HG03045 (cell line): ENCODE data around the gene AMN.
"Not testable (repeated sequence)": the region's sequence is repeated elsewhere in the genome, so short reads cannot be mapped to it uniquely, and the experiment has no call there.

Experiments
- ATAC-seq: cut with Tn5 transposase; IDR thresholded peaks from one replicate; pipeline ENCODE4 v1.9.1; 2021; ENCODE audit warnings: mild to moderate bottlenecking, moderate library complexity; ENCODE audit not compliant: unreplicated experiment

AMN gene

GRCh38 chr14:102911991-102912761 is 10.3 kb upstream of the AMN start:
- no peak for ATAC-seq

DNA sequence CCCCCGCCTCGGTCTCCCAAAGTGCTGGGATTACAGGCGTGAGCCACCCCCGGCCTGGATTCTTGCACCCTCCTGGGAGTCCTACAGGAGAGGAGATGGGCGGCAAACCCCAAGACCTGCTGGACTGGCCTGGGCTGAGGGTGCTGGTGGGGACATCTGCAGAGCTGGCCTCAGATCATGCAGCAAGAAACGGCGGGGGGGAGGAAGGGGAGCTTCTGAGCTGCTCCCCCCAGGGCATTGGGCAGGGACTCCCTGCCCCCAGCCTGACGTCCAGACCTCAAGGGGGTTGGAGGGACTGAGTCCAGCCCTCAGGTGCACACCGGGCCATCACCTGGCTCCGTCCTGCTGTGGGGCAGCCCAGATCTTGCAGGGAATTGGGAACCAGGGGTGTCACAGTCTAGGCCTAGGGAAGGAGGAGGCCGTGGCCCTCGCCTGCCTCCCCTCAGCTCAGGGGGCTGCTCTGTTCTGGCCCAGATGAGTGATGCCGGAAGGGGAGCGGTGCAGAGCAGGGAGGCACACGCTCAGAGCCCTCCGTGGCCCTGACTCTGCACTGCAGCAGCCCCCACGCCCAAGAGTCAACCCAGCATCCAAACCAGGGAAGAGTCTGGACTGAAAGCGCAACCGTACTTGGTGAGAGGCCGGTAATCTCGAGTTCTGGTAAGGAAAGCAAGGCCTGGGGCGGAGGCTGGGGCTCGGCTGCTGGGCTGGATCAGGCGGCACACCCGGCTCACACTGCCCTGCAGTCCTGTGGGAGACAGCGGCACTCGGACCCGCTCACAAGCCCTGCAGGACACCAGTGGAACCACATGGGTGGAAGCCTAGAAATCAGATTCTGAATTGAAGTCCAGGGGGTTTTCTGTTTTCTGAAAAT is 8.9 kb upstream of the AMN start:
- no peak for ATAC-seq

DNA sequence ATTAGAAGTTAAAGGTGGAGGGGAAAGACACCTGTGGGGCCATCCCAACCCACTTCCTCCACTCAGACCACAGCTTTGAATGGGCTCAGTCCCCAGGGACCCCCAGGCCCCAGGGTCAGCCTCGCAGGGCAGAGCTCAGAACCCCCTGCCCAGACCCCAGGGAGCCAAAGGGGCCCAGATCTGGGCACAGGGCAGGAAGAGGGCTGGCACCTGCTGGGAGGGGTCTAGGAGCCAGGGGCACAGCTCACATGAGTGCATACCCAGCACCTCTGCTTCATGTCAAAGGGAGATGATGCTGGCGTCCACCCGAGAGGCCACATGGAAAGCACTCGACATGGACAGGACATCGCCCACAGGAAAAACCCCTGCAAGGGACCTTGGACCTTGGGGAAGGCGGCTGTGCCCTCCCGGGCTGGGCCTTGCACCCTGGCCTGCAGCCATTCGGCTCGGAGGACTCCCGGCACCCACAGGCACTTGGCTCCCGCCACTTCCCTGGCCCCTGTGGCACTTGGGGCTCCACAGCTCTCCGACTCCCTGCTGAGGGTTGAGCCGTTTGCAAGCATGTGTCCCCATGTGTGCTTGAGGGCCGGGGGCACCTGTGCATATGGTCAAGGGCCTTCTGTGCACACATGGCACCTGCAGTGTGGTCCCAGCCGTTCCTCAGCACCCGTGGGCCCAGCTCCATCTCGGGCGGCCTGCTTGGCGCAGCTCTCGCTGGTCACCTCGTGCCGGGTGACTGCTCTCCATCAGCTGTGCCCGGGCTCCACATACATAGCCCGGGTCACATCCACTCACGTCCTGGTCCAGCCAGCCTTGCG is 7.8 kb upstream of the AMN start:
- no peak for ATAC-seq

GRCh38 chr14:102915292-102916110 is 7.0 kb upstream of the AMN start:
- ATAC-seq = no peak

DNA sequence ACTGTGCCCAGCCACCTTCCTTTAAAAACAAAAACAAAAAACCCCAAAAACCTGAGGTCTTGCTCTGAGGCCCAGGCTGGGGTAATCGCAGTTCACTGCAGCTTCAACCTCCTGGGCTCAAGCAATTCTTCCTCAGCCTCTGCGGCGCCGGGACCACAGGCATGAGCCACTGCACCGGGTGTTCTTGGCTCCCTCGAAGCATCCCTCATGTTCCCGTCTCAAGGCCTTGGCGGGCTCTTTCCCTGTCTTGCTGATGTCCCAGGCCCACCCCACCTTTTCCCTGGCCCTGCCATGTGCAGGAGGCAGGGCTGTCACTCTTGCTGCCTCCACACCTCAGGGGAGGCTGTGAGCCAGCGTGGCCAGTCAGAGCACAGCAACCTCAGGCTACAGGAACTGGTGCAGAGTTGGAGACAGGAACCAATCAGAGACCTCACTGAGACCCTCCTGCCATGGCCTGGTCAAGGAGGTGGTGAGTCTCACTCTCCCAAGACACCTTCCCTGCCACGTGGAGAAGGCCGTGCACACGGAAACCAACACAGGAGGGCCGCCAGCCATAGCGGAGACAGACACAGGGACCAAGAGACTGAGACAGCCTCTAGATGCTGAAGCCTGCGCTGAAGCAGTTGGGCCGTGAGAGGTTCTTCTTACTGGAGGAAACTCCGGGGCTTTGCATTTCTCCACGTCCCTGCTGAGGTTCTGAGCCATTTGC is 6.0 kb upstream of the AMN start:
- ATAC-seq = no peak

DNA sequence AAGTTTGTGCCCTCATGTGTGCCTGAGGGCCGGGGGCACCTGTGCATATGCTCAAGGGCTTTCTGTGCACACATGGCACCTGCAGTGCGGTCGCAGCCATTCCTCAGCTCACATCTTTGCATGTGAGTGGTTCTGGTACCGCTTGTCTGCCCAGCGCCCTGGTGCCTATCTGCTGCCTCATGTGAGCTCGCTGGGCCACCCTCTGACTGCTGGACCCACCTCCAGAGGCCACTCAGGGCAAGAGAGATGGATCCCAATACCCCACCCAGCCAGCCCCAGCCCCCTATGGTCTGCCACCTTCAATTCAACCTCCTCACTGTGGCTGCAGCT is 5.4 kb upstream of the AMN start:
- no peak for ATAC-seq

GRCh38 chr14:102917469-102918211 is 4.8 kb upstream of the AMN start:
- no peak for ATAC-seq

- ATAC-seq = no peak
Measured at GRCh38 chr14:102918438-102918837, 4.0 kb upstream of the AMN start.

- ATAC-seq = no peak
Measured at GRCh38 chr14:102920273-102920997, 2.0 kb upstream of the AMN start.

GRCh38 chr14:102920998-102921304 is 1.5 kb upstream of the AMN start:
- no peak for ATAC-seq

- no peak for ATAC-seq
Measured at GRCh38 chr14:102923201-102923924, 900 bp downstream of the AMN start.

- ATAC-seq = no peak
Measured at GRCh38 chr14:102923925-102924486, 1.5 kb downstream of the AMN start.

DNA sequence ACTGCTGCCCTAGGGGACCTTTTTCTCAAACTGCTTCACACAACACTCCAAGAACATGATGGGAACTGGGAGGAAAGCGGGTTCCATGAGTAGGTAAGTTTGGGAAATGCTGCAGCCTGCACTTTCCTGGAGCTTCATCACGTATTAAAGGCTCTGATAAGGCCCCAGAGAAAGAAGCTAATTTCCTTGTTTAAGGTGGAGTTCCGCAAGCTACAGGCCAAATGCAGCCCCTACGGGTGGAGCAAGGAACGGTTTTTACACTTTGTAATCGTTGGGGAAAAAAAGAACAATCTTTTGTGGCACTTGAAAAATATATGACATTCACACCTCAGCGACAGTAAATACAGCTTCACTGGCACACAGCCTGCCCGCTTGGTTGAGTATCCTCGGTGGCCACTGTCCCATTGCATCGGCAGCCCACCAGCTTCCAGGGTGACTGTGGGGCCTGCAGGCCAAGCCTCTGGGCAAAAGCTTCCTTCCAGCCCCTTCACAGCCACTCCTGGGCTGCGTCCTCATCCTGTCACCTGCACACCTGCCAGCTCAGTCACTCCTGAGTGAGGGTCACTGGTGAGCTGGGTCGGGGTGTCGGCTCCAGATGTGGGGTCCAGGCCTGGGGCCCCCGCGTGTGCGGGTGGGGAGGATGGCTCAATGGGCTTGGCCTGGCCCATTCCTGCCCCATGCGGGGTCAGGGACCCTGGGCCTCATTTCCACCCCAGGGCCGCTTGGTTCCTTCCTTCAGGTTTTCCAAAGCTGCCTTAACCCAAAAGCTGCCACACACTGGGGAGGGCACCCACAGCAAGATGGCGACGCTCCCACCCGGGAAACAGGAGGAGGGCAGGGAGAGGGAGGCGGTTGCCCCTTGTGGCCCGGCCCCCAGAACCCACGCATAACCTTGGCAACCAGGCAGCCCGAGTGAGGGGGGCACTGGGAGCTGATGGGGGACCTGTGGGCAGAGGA is 2.4 kb downstream of the AMN start:
- ATAC-seq = no peak

- no peak for ATAC-seq
Measured at GRCh38 chr14:102925646-102926045, 3.2 kb downstream of the AMN start.

GRCh38 chr14:102926104-102926503 is 3.6 kb downstream of the AMN start:
- ATAC-seq = no peak

DNA sequence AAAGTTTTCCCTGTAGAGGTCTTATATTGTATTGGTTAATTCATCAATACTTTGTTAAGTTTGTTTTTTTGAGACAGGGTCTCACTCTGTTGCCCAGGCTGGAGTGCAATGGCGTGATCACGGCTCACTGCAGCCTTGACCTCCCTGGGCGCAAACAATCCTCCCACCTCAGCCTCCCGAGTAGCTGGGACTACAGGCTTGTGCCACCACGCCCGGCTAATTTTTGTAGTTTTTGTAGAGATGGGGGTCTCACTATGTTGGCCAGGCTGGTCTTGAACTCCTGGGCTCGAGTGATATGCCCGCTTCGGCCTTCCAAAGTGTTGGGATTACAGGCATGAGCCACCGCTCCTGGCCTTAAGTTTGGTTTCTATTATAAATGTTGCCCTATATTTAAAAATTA is 4.4 kb downstream of the AMN start:
- ATAC-seq = not testable (repeated sequence)
